IMR-90 (cell line): Measurements from ENCODE around the gene LYPD4.

Source experiments
- BHLHE40 ChIP-seq: fragments of 150-350 bp; IDR thresholded peaks from 2 replicates; pipeline ENCODE4 v1.6.1; 2016; ENCODE audit warnings: mild to moderate bottlenecking, low read depth, low read length
- CEBPB ChIP-seq: IDR thresholded peaks from 2 replicates; pipeline ENCODE4 v1.6.1; 2012; ENCODE audit warnings: low read depth, low read length, improper control_type of control experiment
- CHD1 ChIP-seq: IDR thresholded peaks from 2 replicates; pipeline ENCODE4 v1.6.1; 2012; ENCODE audit warnings: low read depth, low read length, improper control_type of control experiment
- CTCF ChIP-seq: conservative IDR thresholded peaks from 2 replicates; pipeline ENCODE4 v1.5.1; 2012; ENCODE audit warnings: mild to moderate bottlenecking, low read depth, low read length, improper control_type of control experiment
- POLR2A ChIP-seq: IDR thresholded peaks from 2 replicates; pipeline ENCODE4 v1.6.1; 2012; ENCODE audit warnings: mild to moderate bottlenecking, low read depth, low read length
- SMC3 ChIP-seq: fragments of 150-350 bp; IDR thresholded peaks from 2 replicates; pipeline ENCODE4 v1.6.1; 2016; ENCODE audit warnings: low read depth, mild to moderate bottlenecking, antibody characterized with exemption, low read length, moderate library complexity
- TF ChIP-seq, protein P1 (sequence below): fragments of 150-350 bp; IDR thresholded peaks from 2 replicates; pipeline ENCODE4 v1.6.1; 2016; ENCODE audit warnings: low read depth, mild to moderate bottlenecking, low read length, moderate library complexity, borderline replicate concordance

- no peak for TF ChIP-seq CHD1
- no peak for TF ChIP-seq CTCF
- TF ChIP-seq BHLHE40 = no peak
- no peak for TF ChIP-seq POLR2A
- no peak for TF ChIP-seq SMC3
- TF ChIP-seq CEBPB = no peak
- TF ChIP-seq, protein P1, sequence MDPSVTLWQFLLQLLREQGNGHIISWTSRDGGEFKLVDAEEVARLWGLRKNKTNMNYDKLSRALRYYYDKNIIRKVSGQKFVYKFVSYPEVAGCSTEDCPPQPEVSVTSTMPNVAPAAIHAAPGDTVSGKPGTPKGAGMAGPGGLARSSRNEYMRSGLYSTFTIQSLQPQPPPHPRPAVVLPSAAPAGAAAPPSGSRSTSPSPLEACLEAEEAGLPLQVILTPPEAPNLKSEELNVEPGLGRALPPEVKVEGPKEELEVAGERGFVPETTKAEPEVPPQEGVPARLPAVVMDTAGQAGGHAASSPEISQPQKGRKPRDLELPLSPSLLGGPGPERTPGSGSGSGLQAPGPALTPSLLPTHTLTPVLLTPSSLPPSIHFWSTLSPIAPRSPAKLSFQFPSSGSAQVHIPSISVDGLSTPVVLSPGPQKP = no peak
These were observed 47.9 kb upstream of the LYPD4 start for GRCh38 chr19:41892173-41892902.
